ENCODE measurements around the gene GMPPB.
"Not testable (repeated sequence)": the region's sequence is repeated elsewhere in the genome, so short reads cannot be mapped to it uniquely, and the experiment has no call there.

GMPPB gene

GRCh38 chr3:49723628-49724551 is at the start of gene GMPPB:
GMPPB (minus strand) TSS chr3:49723951; CDS start chr3:49723726, 225 bp downstream.
- peak; percentile 92 to 95 for DNase-seq

GRCh38 chr3:49772703-49773102 is 49.0 kb upstream of the GMPPB start:
- no peak for DNase-seq

GRCh38 chr3:49771340-49771938 is 47.7 kb upstream of the GMPPB start:
- DNase-seq = no peak

GRCh38 chr3:49769926-49770325 is 46.2 kb upstream of the GMPPB start:
- no peak for DNase-seq

GRCh38 chr3:49769286-49769915 is 45.6 kb upstream of the GMPPB start:
- DNase-seq = no peak

- DNase-seq = no peak
These were observed 40.2 kb upstream of the GMPPB start for GRCh38 chr3:49763981-49764380.

GRCh38 chr3:49761661-49762060 is 37.9 kb upstream of the GMPPB start:
- DNase-seq = no peak

GRCh38 chr3:49759226-49759625 is 35.5 kb upstream of the GMPPB start:
- no peak for DNase-seq

GRCh38 chr3:49757197-49757596 is 33.4 kb upstream of the GMPPB start:
- DNase-seq = no peak

- DNase-seq = no peak
These were observed 32.3 kb upstream of the GMPPB start for GRCh38 chr3:49756036-49756435.

- DNase-seq = no peak
These were observed 30.8 kb upstream of the GMPPB start for GRCh38 chr3:49754536-49754935.

GRCh38 chr3:49751501-49751900 is 27.8 kb upstream of the GMPPB start:
- DNase-seq = no peak

GRCh38 chr3:49750056-49750455 is 26.3 kb upstream of the GMPPB start:
- no peak for DNase-seq

- not testable (repeated sequence) for DNase-seq
These were observed 25.1 kb upstream of the GMPPB start for GRCh38 chr3:49748874-49749273.

- no peak for DNase-seq
These were observed 24.2 kb upstream of the GMPPB start for GRCh38 chr3:49747792-49748480.

- DNase-seq = no peak
These were observed 22.2 kb upstream of the GMPPB start for GRCh38 chr3:49745986-49746385.

- no peak for DNase-seq
These were observed 16.7 kb upstream of the GMPPB start for GRCh38 chr3:49740427-49740826.

- DNase-seq = no peak
These were observed 14.4 kb upstream of the GMPPB start for GRCh38 chr3:49738067-49738713.

- DNase-seq = no peak
These were observed 11.0 kb upstream of the GMPPB start for GRCh38 chr3:49734752-49735151.

GRCh38 chr3:49733551-49733950 is 9.8 kb upstream of the GMPPB start:
- DNase-seq = no peak

GRCh38 chr3:49732597-49732996 is 8.8 kb upstream of the GMPPB start:
- DNase-seq = no peak

GRCh38 chr3:49729966-49730609 is 6.3 kb upstream of the GMPPB start:
- no peak for DNase-seq
